Measurements from ENCODE around the gene SORCS2. TPM values are rescaled to one million over a fixed set of nuclear protein-coding genes. Genes with fewer than 3 reads are reported as not detected.

Gene SORCS2
- total and polyA plus RNA-seq, 2 of the 8 experiments (the other 6 are each of a cell fraction or from before 2014, with no cell fraction given), result 0.36 to 1.8 TPM

- no peaks in the 10 kb centered on the region for H3K36me3 ChIP-seq (ENCODE audit: control insufficient read depth in 2 of 4, insufficient read depth in 4 of 4, low read length in 3 of 4)
- no peak overlapping the region for H3K4ac ChIP-seq (replicated peaks; ENCODE audit: insufficient read length, low read depth, low read length)
- H2BK5ac ChIP-seq (ENCODE audit: low read depth, low read length), result no peak overlapping the region
- H2BK20ac ChIP-seq (ENCODE audit: low read length), result no peak overlapping the region
- no peak overlapping the region for H3K23ac ChIP-seq (ENCODE audit: insufficient read length)
- ChIA-PET POLR2A (ENCODE audit: partially characterized antibody) (no interaction called here), CTCF (ENCODE audit: partially characterized antibody) (interaction anchor here (1.0 to 4.9 kb wide), 2 partner anchors 17 to 99 kb away, joined by 3 to 38 read pairs; no protein-coding TSS in a partner anchor)
- no peak overlapping the region for H3K4me3 ChIP-seq (ENCODE audit: extremely low read depth in 1 of 4, insufficient read depth in 2 of 4, low read depth in 3 of 4, low read length in 4 of 4)
- H3K27me3 ChIP-seq (replicated peaks in 1 of 4; ENCODE audit: control insufficient read depth in 3 of 4, extremely low read depth in 1 of 4, insufficient read depth in 3 of 4, low read length in 3 of 4), result no peaks in the 10 kb centered on the region
- H3K27ac ChIP-seq (ENCODE audit: low read depth, low read length), result no peak overlapping the region
- H4K5ac ChIP-seq (ENCODE audit: insufficient read length, low read depth, low read length), result no peak overlapping the region
- no peaks in the 10 kb centered on the region for H3K9me3 ChIP-seq (ENCODE audit: insufficient read depth in 2 of 2, low read depth in 1 of 2, low read length in 1 of 2)
- H3K79me2 ChIP-seq (ENCODE audit: control insufficient read depth in 1 of 2, insufficient read depth in 2 of 2, low read length in 2 of 2), result no peaks in the 10 kb centered on the region
- no peak overlapping the region for H4K8ac ChIP-seq (ENCODE audit: extremely low read depth, insufficient read depth, low read length)
- H3K56ac ChIP-seq (replicated peaks; ENCODE audit: insufficient read length, low read depth, low read length), result no peak overlapping the region
- H2AFZ ChIP-seq (ENCODE audit: low read length), result no peak overlapping the region
- no peak overlapping the region for H2BK12ac ChIP-seq (ENCODE audit: low read depth, low read length)
- H4K20me1 ChIP-seq (replicated peaks in 1 of 2; ENCODE audit: control insufficient read depth in 1 of 2, insufficient read depth in 2 of 2, low read length in 2 of 2), result peaks cover 0 to 1% of the 10 kb centered on the region in 2 experiments
- H2BK120ac ChIP-seq (replicated peaks; ENCODE audit: low read depth, low read length), result no peak overlapping the region
- H3K4me2 ChIP-seq (ENCODE audit: insufficient read depth in 1 of 2, low read depth in 2 of 2, low read length in 2 of 2), result no peak overlapping the region
- H4K91ac ChIP-seq (replicated peaks; ENCODE audit: insufficient read length, low read length), result no peak overlapping the region
- DNase-seq (ENCODE audit: low read depth in 1 of 2, low spot score in 2 of 2) (no peak), FAIRE-seq (no peak)
- peaks cover 0 to 5% (median 0%) of the 10 kb centered on the region in 4 experiments; a peak in 1 of 7 replicates for H3K4me1 ChIP-seq (replicated peaks in 1 of 4; ENCODE audit: control insufficient read depth in 3 of 4, insufficient read depth in 4 of 4, low read length in 3 of 4)
- H3K79me1 ChIP-seq (ENCODE audit: low read depth, low read length), result no peaks in the 10 kb centered on the region
- no peak overlapping the region for H2BK15ac ChIP-seq (ENCODE audit: low read length)
- no peaks in the 10 kb centered on the region; the same call in 1 of the 2 replicates for H3K23me2 ChIP-seq (ENCODE audit: low read depth, low read length)
- no peak overlapping the region for H3K18ac ChIP-seq (ENCODE audit: extremely low read depth, low read length)
- no peak overlapping the region for H3K14ac ChIP-seq (ENCODE audit: insufficient read length)
- no peak overlapping the region for H2AK5ac ChIP-seq (ENCODE audit: low read depth, low read length)
- H3K9ac ChIP-seq (replicated peaks in 1 of 4; ENCODE audit: extremely low read depth in 1 of 4, low read depth in 3 of 4, low read length in 3 of 4), result no peak overlapping the region
- WGBS, 2 experiments (ENCODE audit: extremely low coverage in 1 of 2, insufficient coverage in 1 of 2, insufficient read length in 1 of 2, insufficient replicate concordance in 2 of 2, low coverage in 1 of 2, low lambda C conversion rate in 2 of 2, missing lambda C conversion rate in 1 of 2), result 89% methylated on average over 11 of the region's 11 CpGs; no CpG with 5 or more reads in 1 of the 2 experiments
- TF ChIP-seq POU5F1 (IDR thresholded peaks at IDR 0.05; ENCODE audit: low read depth, low read length) (no peak), JUND (IDR thresholded peaks at IDR 0.05; ENCODE audit: low read length) (no peak), POLR2AphosphoS5 (IDR thresholded peaks at IDR 0.05; ENCODE audit: low read depth, low read length) (no peak), RNF2 (IDR thresholded peaks at IDR 0.05; ENCODE audit: borderline replicate concordance, low read depth, low read length, missing control alignments, poor library complexity, severe bottlenecking) (no peak), ASH2L (IDR thresholded peaks at IDR 0.05; ENCODE audit: low read length) (no peak), SIN3A (conservative IDR thresholded peaks at IDR 0.05 in 1 of 2, IDR thresholded peaks at IDR 0.05 in 1 of 2; ENCODE audit: low read depth in 1 of 2, low read length in 2 of 2) (no peak), KDM5A (IDR thresholded peaks at IDR 0.05; ENCODE audit: low read length) (no peak), SP4 (IDR thresholded peaks at IDR 0.05; ENCODE audit: low read length) (no peak), RXRA (IDR thresholded peaks at IDR 0.05; ENCODE audit: insufficient read depth, low read depth, low read length) (no peak), GABPA (IDR thresholded peaks at IDR 0.05; ENCODE audit: borderline replicate concordance, insufficient read depth, low read length) (no peak)
These were observed 101.4 kb downstream of the SORCS2 start for GRCh38 chr4:7293703-7294102.
